HepG2 (cell line): ENCODE measurements around the gene THSD1. TPM values are rescaled to one million over a fixed set of nuclear protein-coding genes. Genes with fewer than 3 reads are reported as not detected.
A peak's percentile ranks its signal among the peaks of the same experiment; 100 is the strongest.

Experiments
- CERS6 ChIP-seq: sonication (generic); formaldehyde crosslinking; IDR thresholded peaks from 2 replicates; pipeline ENCODE4 v1.5.0; 2020; ENCODE audit warnings: missing genetic modification reagents
- HOXA3 ChIP-seq: sonication (generic); formaldehyde crosslinking; IDR thresholded peaks from 2 replicates; pipeline ENCODE4 v1.5.0; 2020; ENCODE audit warnings: missing genetic modification reagents
- JUNB ChIP-seq: sonication (generic); formaldehyde crosslinking; IDR thresholded peaks from 2 replicates; pipeline ENCODE4 v1.8.0; 2022; ENCODE audit warnings: missing genetic modification reagents, mild to moderate bottlenecking, borderline replicate concordance
- KDM4B ChIP-seq: sonication (generic); formaldehyde crosslinking; IDR thresholded peaks from 2 replicates; pipeline ENCODE4 v1.4.0; 2020; ENCODE audit warnings: missing genetic modification reagents
- NFE2L2 ChIP-seq: fragments of 150-350 bp; IDR thresholded peaks from 2 replicates; pipeline ENCODE4 v1.6.1; 2014; ENCODE audit warnings: low read length
- POGK ChIP-seq: sonication (generic); formaldehyde crosslinking; conservative IDR thresholded peaks from 2 replicates; pipeline ENCODE4 v1.8.0; 2022; ENCODE audit warnings: mild to moderate bottlenecking, moderate library complexity, missing genetic modification reagents
- RAD51 ChIP-seq: fragments of 450-650 bp; IDR thresholded peaks from 2 replicates; pipeline ENCODE4 v1.6.1; 2016; ENCODE audit warnings: borderline replicate concordance
- RARG ChIP-seq: sonication (generic); formaldehyde crosslinking; IDR thresholded peaks from 2 replicates; pipeline ENCODE4 v1.4.0; 2020; ENCODE audit warnings: low read depth, mild to moderate bottlenecking, missing genetic modification reagents
- SATB2 ChIP-seq: sonication (generic); formaldehyde crosslinking; IDR thresholded peaks from 2 replicates; pipeline ENCODE4 v1.5.0; 2020; ENCODE audit warnings: missing genetic modification reagents
- TARDBP ChIP-seq: sonication (generic); formaldehyde crosslinking; IDR thresholded peaks from 2 replicates; pipeline ENCODE4 v1.8.0; 2022; ENCODE audit warnings: mild to moderate bottlenecking, missing genetic modification reagents
- ZEB1 ChIP-seq: IDR thresholded peaks from 2 replicates; pipeline ENCODE4 v1.6.1; 2012; ENCODE audit warnings: mild to moderate bottlenecking, low read depth, inconsistent platforms; ENCODE audit not compliant: insufficient replicate concordance
- ZNF10 ChIP-seq: sonication (generic); formaldehyde crosslinking; IDR thresholded peaks from 2 replicates; pipeline ENCODE4 v1.4.0; 2020; ENCODE audit warnings: mild to moderate bottlenecking, low read depth, missing genetic modification reagents, borderline replicate concordance
- ZNF543 ChIP-seq: sonication (generic); formaldehyde crosslinking; IDR thresholded peaks from 2 replicates; pipeline ENCODE4 v1.4.0; 2020; ENCODE audit warnings: mild to moderate bottlenecking, missing genetic modification reagents
- ZNF790 ChIP-seq: sonication (generic); formaldehyde crosslinking; IDR thresholded peaks from 2 replicates; pipeline ENCODE4 v1.8.0; 2022; ENCODE audit warnings: missing genetic modification reagents, mild to moderate bottlenecking, borderline replicate concordance
- polyA plus RNA-seq, 8 experiments: library from polyadenylated mRNA; depleted of rRNA in 3 of 8; stranded (reverse) in 7 of 8; unstranded in 1 of 8; fragments of >200 nt; fragmentation: Illumina TruSeq in 4 of 8; extraction: Trizol in 4 of 8; gene quantifications; 2 replicates each; pipeline versions ENCODE4 v1.2.1 to v1.2.3, GENCODE V29; 2011 to 2016; ENCODE audit warnings: low read depth in 4 of 8, missing spikeins in 1 of 8, mixed read lengths in 1 of 8; ENCODE audit not compliant: insufficient read depth in 1 of 8
- total RNA-seq, 5 experiments: library from RNA; depleted of rRNA; stranded (reverse); fragments of >200 nt; fragmentation: Illumina TruSeq; extraction: Trizol; gene quantifications; 2 replicates each; pipeline ENCODE4 v1.2.3, GENCODE V29; 2016; ENCODE audit warnings: low read depth in 1 of 5
- TF ChIP-seq, protein P1 (sequence below): sonication (generic); formaldehyde crosslinking; IDR thresholded peaks from 2 replicates; pipeline ENCODE4 v1.5.0; 2020; ENCODE audit warnings: mild to moderate bottlenecking, missing genetic modification reagents
- TF ChIP-seq, protein P2 (sequence below): sonication (generic); formaldehyde crosslinking; IDR thresholded peaks from 2 replicates; pipeline ENCODE4 v1.4.0; 2020; ENCODE audit warnings: missing genetic modification reagents, borderline replicate concordance
- TF ChIP-seq, protein P3 (sequence below): sonication (generic); formaldehyde crosslinking; IDR thresholded peaks from 2 replicates; pipeline ENCODE4 v1.4.0; 2020; ENCODE audit warnings: missing genetic modification reagents, borderline replicate concordance

The THSD1 gene
- total and polyA plus RNA-seq, 2 of the 13 experiments (the other 11 are each of a cell fraction or from before 2014, with no cell fraction given): 0.11 to 0.15 TPM

GRCh38 chr13:52450012-52450792, 44.2 kb upstream of the THSD1 start, which contains the start of gene VPS36 (continued):
- TF ChIP-seq, protein P1, sequence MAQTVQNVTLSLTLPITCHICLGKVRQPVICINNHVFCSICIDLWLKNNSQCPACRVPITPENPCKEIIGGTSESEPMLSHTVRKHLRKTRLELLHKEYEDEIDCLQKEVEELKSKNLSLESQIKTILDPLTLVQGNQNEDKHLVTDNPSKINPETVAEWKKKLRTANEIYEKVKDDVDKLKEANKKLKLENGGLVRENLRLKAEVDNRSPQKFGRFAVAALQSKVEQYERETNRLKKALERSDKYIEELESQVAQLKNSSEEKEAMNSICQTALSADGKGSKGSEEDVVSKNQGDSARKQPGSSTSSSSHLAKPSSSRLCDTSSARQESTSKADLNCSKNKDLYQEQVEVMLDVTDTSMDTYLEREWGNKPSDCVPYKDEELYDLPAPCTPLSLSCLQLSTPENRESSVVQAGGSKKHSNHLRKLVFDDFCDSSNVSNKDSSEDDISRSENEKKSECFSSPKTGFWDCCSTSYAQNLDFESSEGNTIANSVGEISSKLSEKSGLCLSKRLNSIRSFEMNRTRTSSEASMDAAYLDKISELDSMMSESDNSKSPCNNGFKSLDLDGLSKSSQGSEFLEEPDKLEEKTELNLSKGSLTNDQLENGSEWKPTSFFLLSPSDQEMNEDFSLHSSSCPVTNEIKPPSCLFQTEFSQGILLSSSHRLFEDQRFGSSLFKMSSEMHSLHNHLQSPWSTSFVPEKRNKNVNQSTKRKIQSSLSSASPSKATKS (CRISPR knock-in tag): no peak
- TF ChIP-seq ZEB1 (peak; percentile 55), ZNF790 (CRISPR knock-in tag) (peak; percentile 95; the same call in 1 of the 2 replicates), NFE2L2 (no peak), SATB2 (CRISPR knock-in tag) (peak; percentile 34; the same call in 1 of the 2 replicates), TARDBP (CRISPR knock-in tag) (peak; percentile 84), CERS6 (CRISPR knock-in tag) (no peak), KDM4B (CRISPR knock-in tag) (0 out of 2 replicates have a peak, but pooled peaks have one; percentile 37), HOXA3 (peak; percentile 83), JUNB (CRISPR knock-in tag) (no peak), ZNF10 (CRISPR knock-in tag) (no peak), RARG (CRISPR knock-in tag) (no peak), ZNF543 (CRISPR knock-in tag) (peak; percentile 55; the same call in 1 of the 2 replicates), RAD51 (no peak), POGK (CRISPR knock-in tag) (peak; percentile 57; the same call in 1 of the 2 replicates)
- TF ChIP-seq, protein P2, sequence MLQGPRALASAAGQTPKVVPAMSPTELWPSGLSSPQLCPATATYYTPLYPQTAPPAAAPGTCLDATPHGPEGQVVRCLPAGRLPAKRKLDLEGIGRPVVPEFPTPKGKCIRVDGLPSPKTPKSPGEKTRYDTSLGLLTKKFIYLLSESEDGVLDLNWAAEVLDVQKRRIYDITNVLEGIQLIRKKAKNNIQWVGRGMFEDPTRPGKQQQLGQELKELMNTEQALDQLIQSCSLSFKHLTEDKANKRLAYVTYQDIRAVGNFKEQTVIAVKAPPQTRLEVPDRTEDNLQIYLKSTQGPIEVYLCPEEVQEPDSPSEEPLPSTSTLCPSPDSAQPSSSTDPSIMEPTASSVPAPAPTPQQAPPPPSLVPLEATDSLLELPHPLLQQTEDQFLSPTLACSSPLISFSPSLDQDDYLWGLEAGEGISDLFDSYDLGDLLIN (CRISPR knock-in tag): peak; percentile 40; the same call in 1 of the 2 replicates
- TF ChIP-seq, protein P3, sequence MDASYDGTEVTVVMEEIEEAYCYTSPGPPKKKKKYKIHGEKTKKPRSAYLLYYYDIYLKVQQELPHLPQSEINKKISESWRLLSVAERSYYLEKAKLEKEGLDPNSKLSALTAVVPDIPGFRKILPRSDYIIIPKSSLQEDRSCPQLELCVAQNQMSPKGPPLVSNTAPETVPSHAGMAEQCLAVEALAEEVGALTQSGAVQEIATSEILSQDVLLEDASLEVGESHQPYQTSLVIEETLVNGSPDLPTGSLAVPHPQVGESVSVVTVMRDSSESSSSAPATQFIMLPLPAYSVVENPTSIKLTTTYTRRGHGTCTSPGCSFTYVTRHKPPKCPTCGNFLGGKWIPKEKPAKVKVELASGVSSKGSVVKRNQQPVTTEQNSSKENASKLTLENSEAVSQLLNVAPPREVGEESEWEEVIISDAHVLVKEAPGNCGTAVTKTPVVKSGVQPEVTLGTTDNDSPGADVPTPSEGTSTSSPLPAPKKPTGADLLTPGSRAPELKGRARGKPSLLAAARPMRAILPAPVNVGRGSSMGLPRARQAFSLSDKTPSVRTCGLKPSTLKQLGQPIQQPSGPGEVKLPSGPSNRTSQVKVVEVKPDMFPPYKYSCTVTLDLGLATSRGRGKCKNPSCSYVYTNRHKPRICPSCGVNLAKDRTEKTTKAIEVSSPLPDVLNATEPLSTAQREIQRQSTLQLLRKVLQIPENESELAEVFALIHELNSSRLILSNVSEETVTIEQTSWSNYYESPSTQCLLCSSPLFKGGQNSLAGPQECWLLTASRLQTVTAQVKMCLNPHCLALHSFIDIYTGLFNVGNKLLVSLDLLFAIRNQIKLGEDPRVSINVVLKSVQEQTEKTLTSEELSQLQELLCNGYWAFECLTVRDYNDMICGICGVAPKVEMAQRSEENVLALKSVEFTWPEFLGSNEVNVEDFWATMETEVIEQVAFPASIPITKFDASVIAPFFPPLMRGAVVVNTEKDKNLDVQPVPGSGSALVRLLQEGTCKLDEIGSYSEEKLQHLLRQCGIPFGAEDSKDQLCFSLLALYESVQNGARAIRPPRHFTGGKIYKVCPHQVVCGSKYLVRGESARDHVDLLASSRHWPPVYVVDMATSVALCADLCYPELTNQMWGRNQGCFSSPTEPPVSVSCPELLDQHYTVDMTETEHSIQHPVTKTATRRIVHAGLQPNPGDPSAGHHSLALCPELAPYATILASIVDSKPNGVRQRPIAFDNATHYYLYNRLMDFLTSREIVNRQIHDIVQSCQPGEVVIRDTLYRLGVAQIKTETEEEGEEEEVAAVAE (CRISPR knock-in tag): 0 out of 2 replicates have a peak, but pooled peaks have one; percentile 19
